ENCODE measurements around the gene PYCARD. TPM values are rescaled to one million over a fixed set of nuclear protein-coding genes. Genes with fewer than 3 reads are reported as not detected.
"Not testable (repeated sequence)": the region's sequence is repeated elsewhere in the genome, so short reads cannot be mapped to it uniquely, and the experiment has no call there.

The PYCARD gene
- total and polyA plus RNA-seq, 8 donors = 3.3 to 27.3 (median 9.6) TPM

GRCh38 chr16:31206776-31207175 lies 4.2 kb upstream of the PYCARD start:
- ATAC-seq (no peak), FAIRE-seq (no peak), DNase-seq (no peak)
- intact Hi-C loops (cut with DNase I) = no loop called here
- TF ChIP-seq, protein P1, sequence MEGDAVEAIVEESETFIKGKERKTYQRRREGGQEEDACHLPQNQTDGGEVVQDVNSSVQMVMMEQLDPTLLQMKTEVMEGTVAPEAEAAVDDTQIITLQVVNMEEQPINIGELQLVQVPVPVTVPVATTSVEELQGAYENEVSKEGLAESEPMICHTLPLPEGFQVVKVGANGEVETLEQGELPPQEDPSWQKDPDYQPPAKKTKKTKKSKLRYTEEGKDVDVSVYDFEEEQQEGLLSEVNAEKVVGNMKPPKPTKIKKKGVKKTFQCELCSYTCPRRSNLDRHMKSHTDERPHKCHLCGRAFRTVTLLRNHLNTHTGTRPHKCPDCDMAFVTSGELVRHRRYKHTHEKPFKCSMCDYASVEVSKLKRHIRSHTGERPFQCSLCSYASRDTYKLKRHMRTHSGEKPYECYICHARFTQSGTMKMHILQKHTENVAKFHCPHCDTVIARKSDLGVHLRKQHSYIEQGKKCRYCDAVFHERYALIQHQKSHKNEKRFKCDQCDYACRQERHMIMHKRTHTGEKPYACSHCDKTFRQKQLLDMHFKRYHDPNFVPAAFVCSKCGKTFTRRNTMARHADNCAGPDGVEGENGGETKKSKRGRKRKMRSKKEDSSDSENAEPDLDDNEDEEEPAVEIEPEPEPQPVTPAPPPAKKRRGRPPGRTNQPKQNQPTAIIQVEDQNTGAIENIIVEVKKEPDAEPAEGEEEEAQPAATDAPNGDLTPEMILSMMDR (IDR thresholded peaks at IDR 0.05) = no peak
- no peaks in the 10 kb centered on the region for H3K4me1 ChIP-seq
- H3K36me3 ChIP-seq = no peaks in the 10 kb centered on the region
- WGBS, 2 donors = 22 to 28% methylated on average over 6 of the region's 6 CpGs
- H3K27ac ChIP-seq = no peak overlapping the region
- no peaks in the 10 kb centered on the region for H3K27me3 ChIP-seq
- no peaks in the 10 kb centered on the region for H3K9me3 ChIP-seq
- no peak overlapping the region for H3K4me3 ChIP-seq

DNA sequence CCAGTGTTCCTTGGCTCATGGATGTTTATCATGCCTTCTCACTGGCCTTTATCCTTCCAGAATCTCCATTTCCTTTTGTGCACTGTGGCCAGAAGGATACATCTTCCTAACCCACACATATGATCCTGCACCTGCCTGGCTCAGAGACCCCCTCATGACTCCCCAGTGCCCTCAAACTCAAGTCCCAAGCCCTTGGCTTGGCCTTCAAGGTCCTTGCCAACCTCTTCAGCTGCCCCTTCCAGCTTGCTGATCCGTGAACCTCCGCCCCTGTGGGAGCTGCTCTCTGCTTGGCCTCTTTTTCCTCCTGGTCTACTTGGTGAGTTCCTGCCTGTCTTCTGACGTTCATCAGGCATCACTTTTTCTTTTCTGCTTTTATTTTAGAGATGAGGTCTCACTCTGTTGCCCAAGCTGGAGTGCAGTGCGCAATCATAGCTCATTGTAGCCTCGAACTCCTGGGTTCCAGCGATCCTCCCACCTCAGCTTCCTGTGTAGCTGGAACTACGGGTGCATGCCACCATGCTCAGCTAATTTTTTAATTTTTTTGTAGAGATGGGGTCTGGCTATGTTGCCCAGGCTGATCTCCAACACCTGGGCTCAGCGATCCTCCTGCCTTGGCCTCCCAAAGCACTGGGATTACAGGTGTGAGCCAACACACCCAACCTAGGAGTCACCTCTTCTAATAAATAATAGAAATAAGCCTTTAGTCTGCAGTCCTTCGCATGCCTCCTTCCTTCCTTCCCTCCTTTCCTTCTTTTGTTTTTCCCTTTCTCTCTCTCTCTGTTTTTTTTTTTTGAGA lies 2.5 kb upstream of the PYCARD start:
- ATAC-seq = no peak
- Histone ChIP-seq H3K27ac (no peak overlapping the region), H3K36me3 (no peaks in the 10 kb centered on the region), H3K27me3 (no peaks in the 10 kb centered on the region), H3K4me3 (no peak overlapping the region), H3K9me3 (no peaks in the 10 kb centered on the region), H3K4me1 (peaks cover 0 to 4% (median 0%) of the 10 kb centered on the region in 3 donors)
- DNase-seq = peak in 1 of 6 donors; percentile 29
- no peak for FAIRE-seq
- 87% methylated on average over 9 of the region's 9 CpGs for WGBS, 2 donors
- TF ChIP-seq, protein P1 (IDR thresholded peaks at IDR 0.05) = no peak
- intact Hi-C loops (cut with DNase I) = no loop called here

GRCh38 chr16:31201582-31202413 lies 762 bp downstream of the PYCARD start:
- DNase-seq (peak in 5 of 6 donors; percentile 33 to 83 (median 58)), ATAC-seq (peak; percentile 51 to 78 (median 72)), FAIRE-seq (no peak)
- Histone ChIP-seq H3K27ac (peak overlapping the region in 3 of 4 donors; percentile 22 to 69 (median 24)), H3K36me3 (no peaks in the 10 kb centered on the region), H3K4me1 (peaks cover 0 to 4% (median 0%) of the 10 kb centered on the region in 3 donors), H3K4me3 (peak overlapping the region; percentile 45 to 63 (median 56)), H3K9me3 (no peaks in the 10 kb centered on the region), H3K27me3 (no peaks in the 10 kb centered on the region)
- intact Hi-C loops (cut with DNase I) = no loop called here
- 21 to 23% methylated on average over 27 to 35 of the region's 35 CpGs for WGBS, 2 donors
- TF ChIP-seq, protein P1 (IDR thresholded peaks at IDR 0.05) = no peak

DNA sequence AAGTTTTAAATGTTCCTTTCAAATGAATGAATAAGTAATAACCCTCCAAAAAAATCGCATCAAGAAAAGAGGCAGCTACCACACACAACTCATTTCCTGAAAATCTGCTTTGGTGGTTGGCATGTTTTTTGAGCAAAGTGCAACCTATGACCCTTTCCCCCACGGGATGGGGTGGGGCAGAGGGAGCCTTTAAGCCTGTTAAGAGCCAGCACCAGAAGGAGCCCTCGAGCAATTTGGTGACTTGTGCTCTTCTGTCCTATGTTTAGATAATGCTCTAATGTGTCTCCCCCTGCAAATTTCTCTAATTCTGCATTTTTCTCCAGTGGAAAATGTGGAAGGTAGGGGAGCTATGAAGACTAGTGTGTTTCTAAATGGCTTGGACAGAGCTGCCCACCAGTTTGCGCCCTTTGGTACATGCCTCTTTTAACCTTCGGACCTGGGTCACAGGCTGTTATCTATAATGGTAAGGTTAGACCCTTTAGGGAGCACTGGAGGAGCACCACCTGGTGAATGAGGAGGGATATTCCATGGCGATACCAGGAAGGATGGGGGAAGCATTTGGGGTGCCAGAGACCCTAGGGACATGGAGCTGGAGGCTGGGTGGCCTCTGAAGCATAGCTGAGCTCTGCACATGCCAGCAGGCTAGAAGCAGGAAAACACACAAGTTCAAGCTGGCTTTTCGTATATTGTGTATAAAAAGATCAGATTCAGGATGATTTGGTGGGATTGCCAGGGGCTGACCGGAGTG lies 1.6 kb downstream of the PYCARD start:
- H3K27ac ChIP-seq = peak overlapping the region in 1 of 4 donors; percentile 69
- TF ChIP-seq, protein P1 (IDR thresholded peaks at IDR 0.05) = no peak
- peak; percentile 1 to 15 (median 6) for ATAC-seq
- intact Hi-C loops (cut with DNase I) = no loop called here
- no peak for FAIRE-seq
- peaks cover 0 to 3% (median 0%) of the 10 kb centered on the region in 3 donors for H3K36me3 ChIP-seq
- H3K9me3 ChIP-seq = no peaks in the 10 kb centered on the region
- H3K27me3 ChIP-seq = no peaks in the 10 kb centered on the region
- 59 to 60% methylated on average over 8 of the region's 8 CpGs for WGBS, 2 donors
- no peak for DNase-seq
- H3K4me1 ChIP-seq = peaks cover 0 to 4% (median 0%) of the 10 kb centered on the region in 3 donors
- peak overlapping the region in 1 of 4 donors; percentile 63 for H3K4me3 ChIP-seq

DNA sequence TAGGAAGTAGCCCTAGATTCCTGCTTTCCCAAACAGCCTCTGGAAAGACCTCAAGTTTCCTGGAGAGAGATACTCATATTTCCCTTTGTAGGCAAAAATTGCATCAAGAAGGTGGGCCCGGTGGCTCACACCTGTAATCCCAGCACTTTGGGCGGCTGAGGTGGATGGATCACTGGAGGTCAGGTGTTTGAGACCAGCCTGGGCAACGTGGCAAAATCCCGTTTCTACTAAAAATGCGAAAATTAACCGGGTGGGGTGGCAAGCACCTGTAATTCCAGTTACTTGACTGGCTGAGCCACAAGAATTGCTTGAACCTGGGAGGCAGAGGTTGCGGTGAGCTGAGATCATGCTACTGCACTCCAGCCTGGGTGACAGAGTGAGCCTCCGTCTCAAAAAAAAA lies 2.4 kb downstream of the PYCARD start:
- H3K4me1 ChIP-seq; H3K4me3 ChIP-seq; DNase-seq; H3K27ac ChIP-seq; intact Hi-C loops (cut with DNase I); FAIRE-seq; H3K36me3 ChIP-seq; H3K9me3 ChIP-seq; H3K27me3 ChIP-seq; ATAC-seq: not testable (repeated sequence)
- WGBS, 2 donors = 86 to 88% methylated on average over 8 of the region's 8 CpGs
